Left lung (tissue), 14 donors: ENCODE data around the gene MTUS2. TPM values are rescaled to one million over a fixed set of nuclear protein-coding genes. Genes with fewer than 3 reads are reported as not detected.
A peak's percentile ranks its signal among the peaks of the same experiment; 100 is the strongest.

Source experiments
- ATAC-seq: fragments of 200-7000 bp; cut with Tn5 transposase; one replicate; pipeline ENCODE4 v1.9.1; 2020; ENCODE audit warnings: moderate library complexity
- DNase-seq, 4 donors: peaks; one replicate each; pipeline ENCODE4 v3.0.0-alpha.2; 2013 to 2020
- H3K27ac ChIP-seq, 2 donors: fragments of 200-600 bp; sonication (generic) in 1 of 2; one replicate each; pipeline versions ENCODE4 v1.5.0 to v1.8.0; 2020 to 2021
- H3K27me3 ChIP-seq, 2 donors: fragments of 200-600 bp; sonication (generic) in 1 of 2; one replicate each; pipeline versions ENCODE4 v1.5.0 to v1.8.0; 2020 to 2021
- H3K36me3 ChIP-seq, 2 donors: fragments of 200-600 bp; sonication (generic) in 1 of 2; one replicate each; pipeline versions ENCODE4 v1.5.0 to v1.8.0; 2020 to 2021
- H3K4me1 ChIP-seq, 2 donors: fragments of 200-600 bp; one replicate each; pipeline ENCODE4 v1.8.0; 2021
- H3K4me3 ChIP-seq, 2 donors: fragments of 200-600 bp; sonication (generic) in 1 of 2; one replicate each; pipeline versions ENCODE4 v1.5.0 to v1.8.0; 2020 to 2021; ENCODE audit warnings: mild to moderate bottlenecking in 1 of 2
- H3K9me3 ChIP-seq, 2 donors: fragments of 200-600 bp; sonication (generic) in 1 of 2; one replicate each; pipeline versions ENCODE4 v1.5.0 to v1.8.0; 2020 to 2021
- CTCF ChIP-seq, 2 donors: fragments of 200-600 bp; sonication (generic) in 1 of 2; IDR thresholded peaks; one replicate each; pipeline versions ENCODE4 v1.5.0 to v1.8.0; 2021; ENCODE audit warnings: antibody characterized with exemption in 2 of 2
- intact Hi-C, 2 donors: fragments of 100-400 bp; cut with DNase I; formaldehyde crosslinking; loops; one replicate each; pipeline versions ENCODE4 v1.11.2 to v1.14.2; 2022
- long read RNA-seq, 12 donors: library from polyadenylated mRNA in 2 of 12; unstranded in 2 of 12; transcript quantifications; one replicate each; pipeline ENCODE4 v2.0.0 and lab custom pipeline, GENCODE V29; 2019 to 2026
- polyA plus RNA-seq, 6 donors: library from polyadenylated mRNA; unstranded; fragments of 120-200 nt; gene quantifications; one replicate each; pipeline ENCODE4 v1.2.1, GENCODE V29; 2013; ENCODE audit not compliant: insufficient read length in 6 of 6
- total RNA-seq, 2 donors: library from RNA; stranded (reverse); fragmentation: NEBNext Ultra II Directional; extraction: Animal tissue kit (Norgen Biotek cat#: 25700); gene quantifications; one replicate each; pipeline ENCODE4 v1.2.1, GENCODE V29; 2021
- donor health status: DM: no; HTN: yes; CAD: no.
- donor health status: DM: no; HTN: no; CAD: no.

Gene MTUS2
- total RNA-seq (under 1 TPM; 0.21 to 0.26 TPM), polyA plus RNA-seq (under 1 TPM; 0.27 to 0.92 (median 0.64) TPM)
- long read RNA-seq, donor 1 = 0 reads
- long read RNA-seq, donor 2 = 0 reads
- long read RNA-seq, donor 3 = 0 reads
- long read RNA-seq, donor 4 = 0 reads
- long read RNA-seq, donor 5 = 0 reads
- long read RNA-seq, donor 6 = 0 reads
- long read RNA-seq, donor 7 = 0 reads
- long read RNA-seq, donor 8 = 0 reads
- long read RNA-seq, donor 9 = 0 reads
- long read RNA-seq, donor 10 = 0 reads
- long read RNA-seq, donor 11 = 0 reads
- long read RNA-seq, donor 12 = 0 reads

- Histone ChIP-seq H3K36me3 (no peaks in the 10 kb centered on the region), H3K27ac (no peak within 1 kb of the TSS), H3K4me1 (peaks cover 0 to 18% of the 10 kb centered on the region in 2 donors), H3K4me3 (peak within 1 kb of the TSS; percentile 21 to 38), H3K9me3 (no peaks in the 10 kb centered on the region), H3K27me3 (peaks cover 16 to 68% of the 10 kb centered on the region in 2 donors)
- TF ChIP-seq CTCF (IDR thresholded peaks at IDR 0.05) = no peak
- peak in 2 of 4 donors; percentile 4 to 55 for DNase-seq
- ATAC-seq = peak; percentile 66
- intact Hi-C loops = no loop called here
Observed at GRCh38 chr13:28820099-28821051, at the start of gene MTUS2. TSS of gene MTUS2 (plus strand) at chr13:28820339.

GRCh38 chr13:28778308-28779215 lies 41.6 kb upstream of the MTUS2 start:
- no peaks in the 10 kb centered on the region for H3K36me3 ChIP-seq
- TF ChIP-seq CTCF (IDR thresholded peaks at IDR 0.05) = no peak
- H3K9me3 ChIP-seq = peaks cover 0 to 5% of the 10 kb centered on the region in 2 donors
- no peak for DNase-seq
- H3K4me3 ChIP-seq = no peak overlapping the region
- ATAC-seq = no peak
- intact Hi-C loops = no loop called here
- no peaks in the 10 kb centered on the region for H3K4me1 ChIP-seq
- no peak overlapping the region for H3K27ac ChIP-seq
- peaks cover 0 to 8% of the 10 kb centered on the region in 2 donors for H3K27me3 ChIP-seq

- Histone ChIP-seq H3K4me3 (no peak overlapping the region), H3K36me3 (no peaks in the 10 kb centered on the region), H3K27me3 (peaks cover 0 to 46% of the 10 kb centered on the region in 2 donors), H3K27ac (no peak overlapping the region), H3K9me3 (no peaks in the 10 kb centered on the region), H3K4me1 (peaks cover 0 to 7% of the 10 kb centered on the region in 2 donors)
- DNase-seq = no peak
- peak; percentile 44 for ATAC-seq
- intact Hi-C loops = loop anchor here in 1 of 2 donors (10.0 kb wide), 2 partner anchors 108 to 468 kb away; no protein-coding TSS in a partner anchor
- TF ChIP-seq CTCF (IDR thresholded peaks at IDR 0.05) = no peak
Observed at GRCh38 chr13:28792992-28793391, 27.1 kb upstream of the MTUS2 start.

GRCh38 chr13:28794396-28794795 lies 25.7 kb upstream of the MTUS2 start:
- DNase-seq (no peak), ATAC-seq (no peak)
- intact Hi-C loops = loop anchor here in 1 of 2 donors (10.0 kb wide), 2 partner anchors 110 to 470 kb away; no protein-coding TSS in a partner anchor
- Histone ChIP-seq H3K9me3 (no peaks in the 10 kb centered on the region), H3K4me1 (peaks cover 0 to 7% of the 10 kb centered on the region in 2 donors), H3K27ac (no peak overlapping the region), H3K4me3 (no peak overlapping the region), H3K36me3 (no peaks in the 10 kb centered on the region), H3K27me3 (peaks cover 0 to 48% of the 10 kb centered on the region in 2 donors)
- no peak for TF ChIP-seq CTCF (IDR thresholded peaks at IDR 0.05)
